NT2/D1 (cell line): ENCODE results near the gene HSF2BP.

ENCODE experiments used
- SUZ12 ChIP-seq: IDR thresholded peaks from 2 replicates; pipeline ENCODE4 v1.6.1; 2011; ENCODE audit not compliant: insufficient read length, insufficient read depth; ENCODE audit errors: extremely low read depth
- YY1 ChIP-seq: IDR thresholded peaks from 2 replicates; pipeline ENCODE4 v1.6.1; 2011; ENCODE audit not compliant: insufficient read length, insufficient read depth
- ZNF274 ChIP-seq: IDR thresholded peaks from 2 replicates; pipeline ENCODE4 v1.6.1; 2011; ENCODE audit warnings: mild to moderate bottlenecking, low read depth, low read length

- TF ChIP-seq YY1 (no peak), ZNF274 (no peak), SUZ12 (no peak)
Observed at GRCh38 chr21:43653626-43654025, 5.7 kb downstream of the HSF2BP start.
